CD4-positive, alpha-beta T cell (primary cell): Measurements from ENCODE around the gene GATA5. TPM values are rescaled to one million over a fixed set of nuclear protein-coding genes. Genes with fewer than 3 reads are reported as not detected.

Experiments used
- ATAC-seq: fragments of 200-7000 bp; cut with Tn5 transposase; one replicate; pipeline ENCODE4 v1.10.0; 2022; ENCODE audit warnings: mild to moderate bottlenecking; ENCODE audit not compliant: poor library complexity
- CTCF ChIA-PET: fragments of 350-600 bp; sonication (Branson Sonifier 250); formaldehyde crosslinking; loops from one replicate; lab custom pipeline; 2021; ENCODE audit warnings: antibody characterized with exemption, inconsistent platforms; lab: Charles Lee
- POLR2A ChIA-PET: fragments of 350-600 bp; sonication (Branson Sonifier 250); formaldehyde crosslinking; loops from one replicate; lab custom pipeline; 2021; ENCODE audit warnings: antibody characterized with exemption, inconsistent platforms; lab: Charles Lee
- DNase-seq, 14 experiments: peaks; one replicate each; pipeline ENCODE4 v3.0.0-alpha.2; 2013 to 2020; ENCODE audit warnings: mixed read lengths in 2 of 14
- H3K27ac ChIP-seq, 2 donors: one replicate each; pipeline versions ENCODE4 v1.5.1 to v1.7.0; 2013; ENCODE audit warnings: low read length in 2 of 2, low read depth in 1 of 2, mild to moderate bottlenecking in 1 of 2
- H3K27me3 ChIP-seq, 2 experiments: 1 replicate in 1 of 2; 2 replicates in 1 of 2; pipeline versions ENCODE4 v1.6.1 to v1.7.0; 2013; ENCODE audit warnings: low read length in 2 of 2, control low read depth in 1 of 2, mild to moderate bottlenecking in 1 of 2, moderate library complexity in 1 of 2; ENCODE audit not compliant: insufficient read depth in 2 of 2, control insufficient read depth in 1 of 2
- H3K36me3 ChIP-seq: one replicate; pipeline ENCODE4 v1.6.1; 2013; ENCODE audit warnings: low read length, control low read depth; ENCODE audit not compliant: insufficient read depth
- H3K4me1 ChIP-seq: one replicate; pipeline ENCODE4 v1.6.1; 2013; ENCODE audit warnings: low read length, control low read depth; ENCODE audit not compliant: insufficient read depth
- H3K4me3 ChIP-seq: one replicate; pipeline ENCODE4 v1.5.1; 2013; ENCODE audit warnings: mild to moderate bottlenecking, low read length, moderate library complexity
- H3K9me3 ChIP-seq, 2 experiments: 1 replicate in 1 of 2; 2 replicates in 1 of 2; pipeline versions ENCODE4 v1.6.1 to v1.7.0; 2013; ENCODE audit warnings: low read length in 2 of 2, mild to moderate bottlenecking in 2 of 2, control low read depth in 1 of 2, moderate library complexity in 1 of 2; ENCODE audit not compliant: control insufficient read depth in 1 of 2, insufficient read depth in 1 of 2
- H3K27ac Mint-ChIP-seq: one replicate; pipeline ENCODE4 v1.8.0; 2020; ENCODE audit warnings: mixed read lengths
- H3K27me3 Mint-ChIP-seq: one replicate; pipeline ENCODE4 v1.8.0; 2021; ENCODE audit warnings: mixed read lengths
- H3K36me3 Mint-ChIP-seq: one replicate; pipeline ENCODE4 v1.8.0; 2021; ENCODE audit warnings: low read depth, mixed read lengths
- H3K4me1 Mint-ChIP-seq: one replicate; pipeline ENCODE4 v1.8.0; 2021; ENCODE audit warnings: low read depth, mixed read lengths
- H3K4me3 Mint-ChIP-seq: one replicate; pipeline ENCODE4 v1.8.0; 2020; ENCODE audit warnings: mild to moderate bottlenecking, mixed read lengths
- H3K9me3 Mint-ChIP-seq: one replicate; pipeline ENCODE4 v1.8.0; 2020; ENCODE audit warnings: mixed read lengths
- CTCF ChIP-seq: fragments of 200-600 bp; IDR thresholded peaks from one replicate; pipeline ENCODE4 v1.8.0; 2022; ENCODE audit warnings: antibody characterized with exemption, mild to moderate bottlenecking
- intact Hi-C, 2 experiments: fragments of 100-400 bp; cut with DNase I in 1 of 2; cut with micrococcal nuclease in 1 of 2; formaldehyde crosslinking; loops; one replicate each; pipeline versions ENCODE4 v1.15.1 to v1.9.0; 2023 to 2025; cut with DNase I, micrococcal nuclease
- polyA plus RNA-seq, 2 donors: library from polyadenylated mRNA; unstranded; fragments of 120-200 nt; gene quantifications; one replicate each; pipeline ENCODE4 v1.2.1, GENCODE V29; 2013
- total RNA-seq, 174 experiments: library from RNA in 2 of 174; stranded (reverse) in 2 of 174; gene quantifications; one replicate each; pipeline ENCODE4 v1.2.3 and lab custom pipeline; 2021 to 2026

The GATA5 gene
- not detected for total RNA-seq
- not detected for polyA plus RNA-seq (2013, experiment 1 of 2)
- polyA plus RNA-seq (2013, experiment 2 of 2) = not detected
- 0 to 0.15 (median 0) reads per million in 172 experiments for total RNA-seq (lab: John Stamatoyannopoulos, UW)

DNA sequence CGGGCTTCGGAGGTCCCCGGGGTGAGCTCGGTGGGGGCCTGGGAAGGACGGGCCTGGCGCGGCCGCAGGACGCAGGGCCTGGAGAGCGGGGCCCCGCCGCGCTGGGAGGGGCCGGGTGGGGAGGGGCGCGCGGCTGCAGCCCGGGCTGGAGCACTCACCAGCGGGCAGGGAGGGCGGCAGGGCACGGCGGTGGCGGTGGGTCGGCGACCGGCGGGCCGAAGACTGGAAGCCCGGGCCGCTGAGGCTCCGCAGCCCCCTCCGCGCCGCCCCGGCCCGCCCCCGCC lies at the start of gene GATA5:
GATA5 (minus strand) TSS at position 224 of the 284 bp plus-strand sequence. CDS start 474 bp downstream, outside the sequence.
- Mint-ChIP-seq H3K27ac (no peak within 1 kb of the TSS), H3K4me1 (peaks cover 4% of the 10 kb centered on the region), H3K9me3 (no peaks in the 10 kb centered on the region), H3K36me3 (no peaks in the 10 kb centered on the region), H3K4me3 (no peak within 1 kb of the TSS), H3K27me3 (peaks cover 51% of the 10 kb centered on the region)
- Histone ChIP-seq H3K27me3 (peaks cover 52 to 76% of the 10 kb centered on the region in 2 experiments), H3K4me1 (peaks cover 8% of the 10 kb centered on the region), H3K4me3 (no peak within 1 kb of the TSS), H3K36me3 (no peaks in the 10 kb centered on the region), H3K9me3 (peaks cover 0 to 21% of the 10 kb centered on the region in 2 experiments), H3K27ac (no peak within 1 kb of the TSS)
- POLR2A ChIA-PET = no interaction called here
- DNase-seq (no peak), ATAC-seq (no peak)
- CTCF ChIA-PET = no interaction called here
- no peak for TF ChIP-seq CTCF
- intact Hi-C loops = no loop called here

DNA sequence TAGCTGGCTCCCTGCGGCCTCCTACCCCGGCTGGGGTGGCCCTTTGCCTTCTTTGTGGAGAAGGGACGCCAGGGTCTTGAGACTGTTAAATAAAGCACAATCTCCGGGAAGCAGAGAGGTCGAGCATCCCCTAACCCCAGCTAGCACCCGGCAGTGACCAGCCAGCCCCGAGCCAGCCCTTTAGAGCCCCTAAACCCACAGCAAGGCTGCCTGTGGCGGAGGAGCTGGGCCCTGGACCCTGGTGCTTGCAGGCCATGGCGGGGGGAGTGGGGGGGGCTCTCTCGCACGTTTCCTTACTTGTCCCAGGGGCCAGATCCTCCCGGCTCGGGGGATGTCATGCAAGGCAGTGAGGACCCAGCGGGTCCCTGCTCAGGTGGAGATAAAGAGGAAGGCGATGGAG lies 49.2 kb upstream of the GATA5 start:
- TF ChIP-seq CTCF = no peak
- ATAC-seq = no peak
- Histone ChIP-seq H3K36me3 (no peaks in the 10 kb centered on the region), H3K4me1 (peaks cover 6% of the 10 kb centered on the region), H3K9me3 (peaks cover 0 to 21% of the 10 kb centered on the region in 2 experiments), H3K4me3 (no peak overlapping the region), H3K27me3 (peaks cover 8 to 12% of the 10 kb centered on the region in 2 experiments), H3K27ac (no peak overlapping the region)
- H3K4me1 Mint-ChIP-seq = no peaks in the 10 kb centered on the region
- no peak overlapping the region for H3K27ac Mint-ChIP-seq
- peaks cover 18% of the 10 kb centered on the region for H3K27me3 Mint-ChIP-seq
- no peaks in the 10 kb centered on the region for H3K9me3 Mint-ChIP-seq
- ChIA-PET POLR2A (no interaction called here), CTCF (no interaction called here)
- no peaks in the 10 kb centered on the region for H3K36me3 Mint-ChIP-seq
- H3K4me3 Mint-ChIP-seq = no peak overlapping the region
- DNase-seq = no peak
- intact Hi-C loops = no loop called here

- H3K9me3 ChIP-seq = peaks cover 0 to 21% of the 10 kb centered on the region in 2 experiments
- H3K4me1 ChIP-seq = peaks cover 6% of the 10 kb centered on the region
- H3K36me3 Mint-ChIP-seq = no peaks in the 10 kb centered on the region
- ChIA-PET CTCF (no interaction called here), POLR2A (no interaction called here)
- ATAC-seq (no peak), DNase-seq (no peak)
- peaks cover 8 to 12% of the 10 kb centered on the region in 2 experiments for H3K27me3 ChIP-seq
- no peaks in the 10 kb centered on the region for H3K4me1 Mint-ChIP-seq
- TF ChIP-seq CTCF = no peak
- intact Hi-C loops = no loop called here
- no peaks in the 10 kb centered on the region for H3K9me3 Mint-ChIP-seq
- H3K27ac Mint-ChIP-seq = no peak overlapping the region
- H3K4me3 Mint-ChIP-seq = no peak overlapping the region
- peaks cover 18% of the 10 kb centered on the region for H3K27me3 Mint-ChIP-seq
- no peaks in the 10 kb centered on the region for H3K36me3 ChIP-seq
- H3K27ac ChIP-seq = no peak overlapping the region
- H3K4me3 ChIP-seq = no peak overlapping the region
Measured at GRCh38 chr20:62524505-62524911, 48.7 kb upstream of the GATA5 start.
